ENCODE results near the gene IQSEC1.

- TF ChIP-seq CTCF (optimal IDR thresholded peaks at IDR 0.05 in 1 of 3, IDR thresholded peaks at IDR 0.05 in 1 of 3, conservative IDR thresholded peaks at IDR 0.05 in 1 of 3; ENCODE audit: extremely low read depth in 1 of 3, insufficient read depth in 2 of 3, low read length in 3 of 3) (no peak), EZH2 (IDR thresholded peaks at IDR 0.05; ENCODE audit: low read length) (no peak)
Measured at GRCh38 chr3:12999147-13000140, 73.8 kb downstream of the IQSEC1 start.
